H1 (cell line): Measurements from ENCODE around the gene TSPAN17. TPM values are rescaled to one million over a fixed set of nuclear protein-coding genes. Genes with fewer than 3 reads are reported as not detected.

Source experiments
- CTCF ChIA-PET: fragments of 300-600 bp; sonication (Branson Sonifier 250); formaldehyde crosslinking; loops from one replicate; lab custom pipeline; 2021; ENCODE audit not compliant: partially characterized antibody; lab: Charles Lee
- POLR2A ChIA-PET: fragments of 300-600 bp; sonication (Branson Sonifier 250); formaldehyde crosslinking; loops from one replicate; lab custom pipeline; 2021; ENCODE audit warnings: inconsistent platforms; ENCODE audit not compliant: partially characterized antibody; lab: Charles Lee
- DNase-seq, 2 experiments: peaks; one replicate each; pipeline versions ENCODE4 v3.0.0 to v3.0.0-alpha.2; 2010 to 2022; ENCODE audit warnings: low spot score in 2 of 2, low read depth in 1 of 2, mixed read lengths in 1 of 2
- FAIRE-seq: peaks from 2 replicates; lab custom pipeline; 2011; peaks lifted over from hg19 to GRCh38; lab: Jason Lieb, UNC
- H2AFZ ChIP-seq: 2 replicates; pipeline ENCODE4 v1.8.1; 2012; ENCODE audit warnings: low read length, inconsistent platforms
- H2AK5ac ChIP-seq: 2 replicates; pipeline ENCODE4 v1.6.1; 2013; ENCODE audit warnings: low read depth, low read length
- H2BK120ac ChIP-seq: replicated peaks from 2 replicates; pipeline ENCODE3; 2013; ENCODE audit warnings: low read depth, low read length, inconsistent platforms
- H2BK12ac ChIP-seq: 2 replicates; pipeline ENCODE4 v1.6.1; 2013; ENCODE audit warnings: low read depth, low read length
- H2BK15ac ChIP-seq: 2 replicates; pipeline ENCODE4 v1.6.1; 2013; ENCODE audit warnings: low read length
- H2BK20ac ChIP-seq: 2 replicates; pipeline ENCODE4 v1.6.1; 2013; ENCODE audit warnings: low read length
- H2BK5ac ChIP-seq: 2 replicates; pipeline ENCODE4 v1.6.1; 2013; ENCODE audit warnings: low read depth, low read length
- H3K14ac ChIP-seq: 2 replicates; pipeline ENCODE4 v1.6.1; 2013; ENCODE audit warnings: inconsistent platforms; ENCODE audit not compliant: insufficient read length
- H3K18ac ChIP-seq: 2 replicates; pipeline ENCODE4 v1.6.1; 2013; ENCODE audit warnings: low read length; ENCODE audit errors: extremely low read depth
- H3K23ac ChIP-seq: 2 replicates; pipeline ENCODE4 v1.6.1; 2013; ENCODE audit warnings: inconsistent platforms; ENCODE audit not compliant: insufficient read length
- H3K23me2 ChIP-seq: 2 replicates; pipeline ENCODE4 v1.6.1; 2013; ENCODE audit warnings: low read depth, low read length
- H3K27ac ChIP-seq: 2 replicates; pipeline ENCODE4 v1.6.1; 2011; ENCODE audit warnings: low read depth, low read length, inconsistent platforms
- H3K27me3 ChIP-seq, 4 experiments: replicated peaks in 1 of 4; 1 replicate in 1 of 4; 2 replicates in 3 of 4; pipeline versions ENCODE4 v1.6.1 to v1.8.1; 2011 to 2013; ENCODE audit warnings: low read length in 3 of 4, mild to moderate bottlenecking in 3 of 4, inconsistent platforms in 2 of 4, mixed read lengths in 2 of 4, moderate library complexity in 1 of 4; ENCODE audit not compliant: control insufficient read depth in 3 of 4, insufficient read depth in 3 of 4; ENCODE audit errors: extremely low read depth in 1 of 4
- H3K36me3 ChIP-seq, 4 experiments: 2 replicates each; pipeline versions ENCODE4 v1.6.1 to v1.8.1; 2011 to 2013; ENCODE audit warnings: mild to moderate bottlenecking in 4 of 4, low read length in 3 of 4, moderate library complexity in 2 of 4, control low read depth in 1 of 4, inconsistent platforms in 1 of 4; ENCODE audit not compliant: insufficient read depth in 4 of 4, control insufficient read depth in 2 of 4
- H3K4ac ChIP-seq: replicated peaks from 2 replicates; pipeline ENCODE3; 2013; ENCODE audit warnings: low read length, low read depth, mixed read lengths, inconsistent platforms; ENCODE audit not compliant: insufficient read length
- H3K4me1 ChIP-seq, 4 experiments: replicated peaks in 1 of 4; 1 replicate in 1 of 4; 2 replicates in 3 of 4; pipeline versions ENCODE4 v1.6.1 to v1.8.1; 2011 to 2013; ENCODE audit warnings: low read length in 3 of 4, inconsistent platforms in 2 of 4, mixed read lengths in 1 of 4; ENCODE audit not compliant: insufficient read depth in 4 of 4, control insufficient read depth in 3 of 4
- H3K4me2 ChIP-seq, 2 experiments: 2 replicates each; pipeline versions ENCODE4 v1.6.1 to v1.8.1; 2011 to 2013; ENCODE audit warnings: low read depth in 2 of 2, low read length in 2 of 2, control low read depth in 1 of 2, inconsistent platforms in 1 of 2, mild to moderate bottlenecking in 1 of 2; ENCODE audit not compliant: insufficient read depth in 1 of 2
- H3K4me3 ChIP-seq, 4 experiments: fragments of 200-600, 300-600 bp in 1 of 4; sonication (generic), shearing (Covaris generic), sonication (Bioruptor Twin) in 1 of 4; 2 replicates each; pipeline versions ENCODE4 v1.5.1 to v1.8.1; 2011 to 2016; ENCODE audit warnings: low read length in 4 of 4, low read depth in 3 of 4, control low read depth in 2 of 4, inconsistent platforms in 2 of 4, mild to moderate bottlenecking in 2 of 4, mixed read lengths in 1 of 4, moderate library complexity in 1 of 4; ENCODE audit not compliant: insufficient read depth in 2 of 4; ENCODE audit errors: extremely low read depth in 1 of 4
- H3K56ac ChIP-seq: replicated peaks from 2 replicates; pipeline ENCODE3; 2013; ENCODE audit warnings: low read depth, mild to moderate bottlenecking, mixed read lengths, low read length, inconsistent platforms; ENCODE audit not compliant: insufficient read length
- H3K79me1 ChIP-seq: 2 replicates; pipeline ENCODE4 v1.6.1; 2013; ENCODE audit warnings: low read depth, low read length, control low read depth
- H3K79me2 ChIP-seq, 2 experiments: 2 replicates each; pipeline versions ENCODE4 v1.6.1 to v1.8.1; 2012 to 2013; ENCODE audit warnings: low read length in 2 of 2, mild to moderate bottlenecking in 2 of 2, inconsistent platforms in 1 of 2; ENCODE audit not compliant: insufficient read depth in 2 of 2, control insufficient read depth in 1 of 2
- H3K9ac ChIP-seq, 4 experiments: replicated peaks in 1 of 4; 1 replicate in 1 of 4; 2 replicates in 3 of 4; pipeline versions ENCODE4 v1.6.1 to v1.8.1; 2011 to 2013; ENCODE audit warnings: low read depth in 3 of 4, low read length in 3 of 4, control low read depth in 2 of 4, mild to moderate bottlenecking in 2 of 4, moderate library complexity in 2 of 4, inconsistent platforms in 1 of 4; ENCODE audit errors: extremely low read depth in 1 of 4
- H3K9me3 ChIP-seq, 2 experiments: 2 replicates each; pipeline versions ENCODE4 v1.6.1 to v1.8.1; 2012 to 2013; ENCODE audit warnings: mild to moderate bottlenecking in 2 of 2, moderate library complexity in 2 of 2, control low read depth in 1 of 2, inconsistent platforms in 1 of 2, low read depth in 1 of 2, low read length in 1 of 2, mixed read lengths in 1 of 2; ENCODE audit not compliant: insufficient read depth in 2 of 2
- H4K20me1 ChIP-seq, 2 experiments: replicated peaks in 1 of 2; 2 replicates each; pipeline versions ENCODE3 to v1.8.1; 2011 to 2013; ENCODE audit warnings: inconsistent platforms in 2 of 2, low read length in 2 of 2, mild to moderate bottlenecking in 1 of 2; ENCODE audit not compliant: insufficient read depth in 2 of 2, control insufficient read depth in 1 of 2
- H4K5ac ChIP-seq: 2 replicates; pipeline ENCODE4 v1.6.1; 2013; ENCODE audit warnings: low read length, low read depth, mixed read lengths, inconsistent platforms; ENCODE audit not compliant: insufficient read length
- H4K8ac ChIP-seq: 2 replicates; pipeline ENCODE4 v1.8.0; 2013; ENCODE audit warnings: mild to moderate bottlenecking, moderate library complexity, low read length, inconsistent platforms; ENCODE audit not compliant: insufficient read depth; ENCODE audit errors: extremely low read depth
- H4K91ac ChIP-seq: replicated peaks from 2 replicates; pipeline ENCODE3; 2013; ENCODE audit warnings: low read length, mixed read lengths, inconsistent platforms; ENCODE audit not compliant: insufficient read length
- KDM5A ChIP-seq: fragments of 200-600 bp; IDR thresholded peaks from 2 replicates; pipeline ENCODE4 v1.7.1; 2012; ENCODE audit warnings: mild to moderate bottlenecking, low read length, inconsistent platforms, mixed read lengths
- RAD21 ChIP-seq, 2 experiments: IDR thresholded peaks in 1 of 2; conservative IDR thresholded peaks in 1 of 2; 2 replicates each; pipeline ENCODE4 v1.6.1; 2011; ENCODE audit warnings: low read depth in 2 of 2, low read length in 2 of 2, improper control_type of control experiment in 1 of 2, inconsistent platforms in 1 of 2, mild to moderate bottlenecking in 1 of 2, moderate library complexity in 1 of 2
- SRF ChIP-seq: IDR thresholded peaks from 2 replicates; pipeline ENCODE4 v1.6.1; 2011; ENCODE audit warnings: mild to moderate bottlenecking, low read depth, low read length, moderate library complexity
- TBP ChIP-seq: IDR thresholded peaks from 2 replicates; pipeline ENCODE4 v1.6.1; 2011; ENCODE audit warnings: low read depth, low read length, improper control_type of control experiment
- ZNF274 ChIP-seq: IDR thresholded peaks from 2 replicates; pipeline ENCODE4 v1.7.0; 2012; ENCODE audit warnings: low read length, borderline replicate concordance; ENCODE audit errors: extremely low read depth
- WGBS, 2 experiments: shearing (Covaris generic) in 1 of 2; methylation state at CpG; one replicate each; pipeline versions ENCODE4 v1.1.6 to v1.1.7; 2013 to 2015; ENCODE audit warnings: low lambda C conversion rate in 2 of 2, mixed read lengths in 2 of 2, inconsistent platforms in 1 of 2, low coverage in 1 of 2, missing lambda C conversion rate in 1 of 2; ENCODE audit not compliant: insufficient replicate concordance in 2 of 2, insufficient coverage in 1 of 2, insufficient read length in 1 of 2; ENCODE audit errors: extremely low coverage in 1 of 2, missing lambda C conversion rate in 1 of 2; 5-methylcytosine and 5-hydroxymethylcytosine counted together
- polyA plus RNA-seq, 7 experiments: library from polyadenylated mRNA; depleted of rRNA in 3 of 7; stranded (reverse) in 5 of 7; unstranded in 2 of 7; fragments of >200 nt in 5 of 7; fragments of 200-250 nt in 2 of 7; gene quantifications; 1 replicate in 5 of 7; 2 replicates in 1 of 7; 4 replicates in 1 of 7; pipeline versions ENCODE4 v1.2.1 to v1.2.3, GENCODE V29; 2011 to 2013; ENCODE audit warnings: missing spikeins in 2 of 7, mixed read lengths in 2 of 7
- total RNA-seq: library from RNA; stranded (reverse); fragmentation: NEBNext Ultra II Directional; extraction: Animal tissue kit (Norgen Biotek cat#: 25700); gene quantifications from 2 replicates; pipeline ENCODE4 v1.2.1, GENCODE V29; 2021
- TF ChIP-seq, protein P1 (sequence below): IDR thresholded peaks from 2 replicates; pipeline ENCODE4 v1.6.1; 2011; ENCODE audit warnings: low read length, improper control_type of control experiment

The TSPAN17 gene
- total and polyA plus RNA-seq, 2 of the 8 experiments (the other 6 are each of a cell fraction or from before 2014, with no cell fraction given) = 41.5 to 53.7 TPM

DNA sequence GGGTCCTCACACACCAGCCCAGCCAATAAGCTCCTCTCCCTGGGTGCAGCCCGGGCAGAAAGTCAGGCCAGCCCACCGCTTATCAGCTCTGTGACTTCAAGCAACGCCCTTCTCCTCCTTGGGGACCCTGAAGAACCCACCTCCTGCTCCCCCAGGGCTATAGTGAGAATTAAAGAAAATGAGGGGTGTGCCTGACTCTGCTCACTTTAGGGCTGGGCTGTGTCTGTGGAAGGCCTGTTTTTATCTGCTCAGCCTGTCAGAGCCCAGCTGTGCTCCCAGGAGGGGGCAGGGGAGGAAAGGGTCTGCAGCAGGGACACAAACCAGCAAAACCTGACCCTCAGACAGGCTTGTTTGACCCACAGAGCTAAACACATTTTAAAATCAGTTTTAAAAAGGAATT, 41.3 kb upstream of the TSPAN17 start:
- no peak overlapping the region for H2AFZ ChIP-seq
- H3K27ac ChIP-seq = no peak overlapping the region
- DNase-seq (no peak), FAIRE-seq (no peak)
- ChIA-PET CTCF (interaction anchor here (0.7 to 6.0 kb wide), 12 partner anchors 10 to 201 kb away, joined by 3 to 37 read pairs (median 4); no protein-coding TSS in a partner anchor), POLR2A (interaction anchor here (0.9 to 2.6 kb wide), 4 partner anchors 10 to 69 kb away, joined by 3 to 14 read pairs (median 3); partner anchors contain the start of gene RNF44)
- H3K14ac ChIP-seq = no peak overlapping the region
- WGBS, 2 experiments = 86% methylated on average over 3 of the region's 3 CpGs; no CpG with 5 or more reads in 1 of the 2 experiments
- no peaks in the 10 kb centered on the region for H3K79me2 ChIP-seq
- H2BK15ac ChIP-seq = no peak overlapping the region
- H3K4me3 ChIP-seq = no peak overlapping the region
- no peaks in the 10 kb centered on the region for H3K9me3 ChIP-seq
- peaks cover 5 to 14% of the 10 kb centered on the region in 2 experiments for H4K20me1 ChIP-seq
- no peak overlapping the region for H2BK20ac ChIP-seq
- no peak overlapping the region for H3K18ac ChIP-seq
- H4K8ac ChIP-seq = no peak overlapping the region; the same call in 1 of the 2 replicates
- no peak overlapping the region for H4K5ac ChIP-seq
- no peak overlapping the region for H3K4me2 ChIP-seq
- H2AK5ac ChIP-seq = no peak overlapping the region
- no peak overlapping the region for H3K23ac ChIP-seq
- no peak overlapping the region for H2BK5ac ChIP-seq
- H3K79me1 ChIP-seq = no peaks in the 10 kb centered on the region
- H2BK12ac ChIP-seq = no peak overlapping the region
- no peak overlapping the region for H2BK120ac ChIP-seq
- peaks cover 0 to 12% (median 5%) of the 10 kb centered on the region in 4 experiments; a peak in 5 of 7 replicates for H3K4me1 ChIP-seq
- no peak overlapping the region for H3K56ac ChIP-seq
- H3K27me3 ChIP-seq = peaks cover 0 to 12% (median 10%) of the 10 kb centered on the region in 4 experiments; a peak in 5 of 7 replicates
- H3K36me3 ChIP-seq = no peaks in the 10 kb centered on the region
- H4K91ac ChIP-seq = no peak overlapping the region
- H3K4ac ChIP-seq = no peak overlapping the region
- H3K9ac ChIP-seq = no peak overlapping the region
- H3K23me2 ChIP-seq = peaks cover 6% of the 10 kb centered on the region
- TF ChIP-seq ZNF274 (no peak), KDM5A (no peak), RAD21 (IDR thresholded peaks at IDR 0.05 in 1 of 2, conservative IDR thresholded peaks at IDR 0.05 in 1 of 2; ENCODE audit: low read depth in 2 of 2, low read length in 2 of 2) (no peak), TBP (no peak), SRF (no peak)
- TF ChIP-seq, protein P1, sequence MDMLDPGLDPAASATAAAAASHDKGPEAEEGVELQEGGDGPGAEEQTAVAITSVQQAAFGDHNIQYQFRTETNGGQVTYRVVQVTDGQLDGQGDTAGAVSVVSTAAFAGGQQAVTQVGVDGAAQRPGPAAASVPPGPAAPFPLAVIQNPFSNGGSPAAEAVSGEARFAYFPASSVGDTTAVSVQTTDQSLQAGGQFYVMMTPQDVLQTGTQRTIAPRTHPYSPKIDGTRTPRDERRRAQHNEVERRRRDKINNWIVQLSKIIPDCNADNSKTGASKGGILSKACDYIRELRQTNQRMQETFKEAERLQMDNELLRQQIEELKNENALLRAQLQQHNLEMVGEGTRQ = no peak
